Measurements from ENCODE around the gene MARCKS. TPM values are rescaled to one million over a fixed set of nuclear protein-coding genes. Genes with fewer than 3 reads are reported as not detected.
A peak's percentile ranks its signal among the peaks of the same experiment; 100 is the strongest.
"Not testable (repeated sequence)": the region's sequence is repeated elsewhere in the genome, so short reads cannot be mapped to it uniquely, and the experiment has no call there.

Gene MARCKS
- polyA plus RNA-seq, 4 donors = 18.1 to 82.0 (median 26.2) TPM

DNA sequence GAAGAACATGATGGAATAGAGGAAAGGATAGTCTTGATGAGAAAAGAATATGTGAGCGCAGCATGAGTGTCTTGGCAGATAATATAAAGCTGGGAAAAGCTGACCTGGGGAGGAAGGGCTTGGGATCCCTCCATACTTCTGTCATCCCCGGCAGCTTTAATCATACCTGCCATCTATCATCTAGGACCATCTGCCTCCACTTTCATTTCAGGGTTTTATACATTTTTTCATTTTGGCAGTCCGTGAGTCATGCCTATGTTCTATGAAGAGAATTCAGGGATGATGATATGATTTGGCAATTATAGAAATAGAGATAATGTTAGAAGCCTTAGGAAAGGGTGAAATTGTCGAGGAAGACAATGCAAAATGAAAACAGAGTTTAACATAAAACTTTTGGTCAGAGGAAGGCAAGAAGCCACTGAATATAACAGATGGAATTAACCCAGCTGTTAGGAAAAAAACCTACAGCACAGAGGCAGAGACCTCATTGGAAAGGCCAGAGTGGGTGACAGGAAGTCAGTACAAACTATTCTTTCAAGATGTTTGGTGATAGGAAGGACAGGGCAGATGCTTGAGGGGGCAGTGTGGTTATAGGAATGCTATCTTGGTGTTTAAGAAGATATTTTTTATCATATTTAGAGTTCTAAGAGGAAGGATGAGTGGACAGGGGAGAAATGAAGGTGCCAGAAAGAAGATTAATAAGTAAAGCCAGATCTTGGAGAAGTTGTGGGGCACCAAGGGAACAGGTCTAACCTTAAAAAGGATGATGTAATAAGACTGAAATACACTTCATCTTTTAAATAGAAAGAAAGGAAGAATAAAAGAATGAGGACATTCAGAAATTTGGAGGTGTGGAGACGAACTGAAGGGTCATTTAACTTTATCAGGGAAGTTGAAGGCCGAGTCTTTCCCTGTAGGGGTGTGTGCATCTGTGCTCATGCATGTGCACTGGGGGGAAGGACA is 37.8 kb downstream of the MARCKS start:
- Histone ChIP-seq H3K4me1 (ENCODE audit: control insufficient read depth in 3 of 3, insufficient read depth in 2 of 3, low read depth in 1 of 3, low read length in 2 of 3) (no peaks in the 10 kb centered on the region), H3K27me3 (ENCODE audit: control insufficient read depth in 3 of 3, insufficient read depth in 3 of 3, low read length in 3 of 3) (no peaks in the 10 kb centered on the region), H3K27ac (ENCODE audit: low read depth in 1 of 3, low read length in 2 of 3) (no peak overlapping the region), H3K4me3 (ENCODE audit: low read depth in 1 of 3, low read length in 3 of 3) (no peak overlapping the region), H3K36me3 (ENCODE audit: control insufficient read depth in 3 of 3, insufficient read depth in 2 of 3, low read depth in 1 of 3, low read length in 3 of 3) (no peaks in the 10 kb centered on the region), H3K9me3 (ENCODE audit: control insufficient read depth in 2 of 2, insufficient read depth in 1 of 2, low read depth in 1 of 2, low read length in 1 of 2) (peaks cover 0 to 2% of the 10 kb centered on the region in 2 donors)
- DNase-seq = no peak
- WGBS, 3 donors = 58 to 65% (median 65%) methylated on average over 6 of the region's 6 CpGs
- FAIRE-seq = no peak

DNA sequence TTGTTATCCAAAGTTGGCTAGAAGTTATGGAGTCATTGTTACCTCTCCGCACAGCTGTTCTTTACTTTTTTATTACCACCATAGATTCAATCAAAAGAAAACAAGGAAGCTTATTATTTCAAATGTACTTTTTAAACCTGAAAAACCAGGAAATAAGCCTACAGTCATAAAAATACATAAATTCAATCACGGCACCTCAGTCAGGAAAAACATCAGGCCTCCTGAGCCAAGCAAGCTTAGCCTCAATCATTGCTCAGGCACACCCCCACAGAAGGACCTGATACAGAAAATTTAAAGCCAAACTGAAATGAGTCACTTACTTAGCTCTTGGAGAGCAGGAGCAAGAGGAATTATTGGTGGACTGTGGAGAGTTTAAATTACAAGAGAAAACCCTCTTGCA is 44.3 kb downstream of the MARCKS start:
- no peaks in the 10 kb centered on the region for H3K36me3 ChIP-seq (ENCODE audit: control insufficient read depth in 3 of 3, insufficient read depth in 2 of 3, low read depth in 1 of 3, low read length in 3 of 3)
- no peaks in the 10 kb centered on the region for H3K9me3 ChIP-seq (ENCODE audit: control insufficient read depth in 2 of 2, insufficient read depth in 1 of 2, low read depth in 1 of 2, low read length in 1 of 2)
- H3K4me1 ChIP-seq (ENCODE audit: control insufficient read depth in 3 of 3, insufficient read depth in 2 of 3, low read depth in 1 of 3, low read length in 2 of 3) = no peaks in the 10 kb centered on the region
- 37 to 69% (median 65%) methylated on average over 2 of the region's 2 CpGs for WGBS, 3 donors
- H3K27me3 ChIP-seq (ENCODE audit: control insufficient read depth in 3 of 3, insufficient read depth in 3 of 3, low read length in 3 of 3) = no peaks in the 10 kb centered on the region
- no peak for DNase-seq
- H3K4me3 ChIP-seq (ENCODE audit: low read depth in 1 of 3, low read length in 3 of 3) = no peak overlapping the region
- FAIRE-seq = no peak
- no peak overlapping the region for H3K27ac ChIP-seq (ENCODE audit: low read depth in 1 of 3, low read length in 2 of 3)

DNA sequence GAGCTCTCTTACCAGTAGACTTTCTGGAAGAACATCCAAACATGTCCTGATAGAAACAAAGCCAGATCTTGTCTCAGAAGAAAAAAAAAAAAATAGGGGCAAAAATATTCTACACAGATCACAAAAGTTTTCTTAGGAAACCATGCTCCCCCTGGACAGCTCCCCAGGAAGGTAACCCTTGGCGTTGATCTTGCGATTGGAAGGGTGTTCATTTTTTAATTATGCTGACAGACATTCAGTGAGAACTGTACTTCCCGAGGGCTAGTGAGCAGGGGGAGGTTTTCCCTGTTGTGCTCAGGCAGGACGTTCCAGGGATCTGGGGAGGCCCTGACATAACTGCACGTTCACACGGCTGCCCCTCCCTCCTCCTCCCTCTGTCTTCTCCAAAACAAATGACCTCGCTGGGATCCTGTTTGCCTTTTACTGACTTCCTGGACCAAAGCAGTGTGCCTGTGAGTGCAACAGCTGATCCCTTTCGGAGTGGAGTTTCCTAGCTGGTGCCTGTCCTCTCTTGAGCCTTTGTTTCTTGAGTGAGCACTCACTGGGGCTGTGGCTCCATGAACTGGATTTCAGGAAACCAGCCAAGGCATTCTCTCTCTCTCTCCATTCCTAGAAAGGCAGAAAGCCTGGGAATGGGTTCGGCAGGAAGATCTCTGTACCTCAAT is 46.7 kb downstream of the MARCKS start:
- Histone ChIP-seq H3K27ac (ENCODE audit: low read depth in 1 of 3, low read length in 2 of 3) (peak overlapping the region in 1 of 3 donors; percentile 2), H3K4me3 (ENCODE audit: low read depth in 1 of 3, low read length in 3 of 3) (no peak overlapping the region), H3K27me3 (ENCODE audit: control insufficient read depth in 3 of 3, insufficient read depth in 3 of 3, low read length in 3 of 3) (no peaks in the 10 kb centered on the region), H3K36me3 (ENCODE audit: control insufficient read depth in 3 of 3, insufficient read depth in 2 of 3, low read depth in 1 of 3, low read length in 3 of 3) (no peaks in the 10 kb centered on the region), H3K9me3 (ENCODE audit: control insufficient read depth in 2 of 2, insufficient read depth in 1 of 2, low read depth in 1 of 2, low read length in 1 of 2) (no peaks in the 10 kb centered on the region), H3K4me1 (ENCODE audit: control insufficient read depth in 3 of 3, insufficient read depth in 2 of 3, low read depth in 1 of 3, low read length in 2 of 3) (no peaks in the 10 kb centered on the region)
- 43 to 66% (median 61%) methylated on average over 9 of the region's 9 CpGs for WGBS, 3 donors
- DNase-seq (peak in 1 of 2 donors; percentile 31), FAIRE-seq (no peak)

DNA sequence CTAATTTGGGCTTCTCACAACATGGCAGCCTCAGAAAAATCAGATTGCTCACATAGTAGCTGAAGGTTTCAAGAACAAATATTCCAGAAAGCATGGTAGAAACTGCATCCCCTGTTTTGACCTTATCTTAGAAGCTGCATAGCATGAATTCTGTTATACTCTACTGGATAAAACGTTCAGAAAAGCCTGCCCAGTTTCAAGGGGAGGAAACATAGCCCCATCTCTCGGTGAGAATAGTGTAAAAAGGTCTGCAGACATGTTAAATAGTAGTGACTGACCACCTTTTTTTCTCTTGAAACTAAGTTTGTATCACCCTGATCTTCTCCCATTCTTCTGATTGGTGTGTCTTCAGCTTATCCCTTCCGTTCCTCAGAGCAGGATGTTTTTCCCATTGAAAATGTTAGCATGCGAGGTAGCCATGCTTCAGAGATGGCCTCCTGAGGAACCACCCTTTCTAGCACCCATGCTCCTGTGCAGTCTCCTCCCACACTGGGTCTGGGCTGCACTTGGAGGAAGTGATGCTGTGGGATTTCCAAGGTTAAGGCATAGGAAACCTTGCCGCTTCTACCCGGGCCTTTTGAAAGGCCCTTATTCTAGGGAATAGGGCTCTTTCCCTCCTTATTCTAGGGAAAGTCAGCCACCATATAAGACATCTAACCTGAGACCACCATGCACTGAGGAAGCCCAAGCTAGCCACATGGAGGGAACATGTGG is 50.1 kb downstream of the MARCKS start:
- no peaks in the 10 kb centered on the region for H3K27me3 ChIP-seq (ENCODE audit: control insufficient read depth in 3 of 3, insufficient read depth in 3 of 3, low read length in 3 of 3)
- FAIRE-seq = no peak
- H3K36me3 ChIP-seq (ENCODE audit: control insufficient read depth in 3 of 3, insufficient read depth in 2 of 3, low read depth in 1 of 3, low read length in 3 of 3) = no peaks in the 10 kb centered on the region
- no peaks in the 10 kb centered on the region for H3K9me3 ChIP-seq (ENCODE audit: control insufficient read depth in 2 of 2, insufficient read depth in 1 of 2, low read depth in 1 of 2, low read length in 1 of 2)
- no peaks in the 10 kb centered on the region for H3K4me1 ChIP-seq (ENCODE audit: control insufficient read depth in 3 of 3, insufficient read depth in 2 of 3, low read depth in 1 of 3, low read length in 2 of 3)
- WGBS, 3 donors = 82 to 89% (median 87%) methylated on average over 6 of the region's 6 CpGs
- no peak for DNase-seq
- no peak overlapping the region for H3K27ac ChIP-seq (ENCODE audit: low read depth in 1 of 3, low read length in 2 of 3)
- no peak overlapping the region for H3K4me3 ChIP-seq (ENCODE audit: low read depth in 1 of 3, low read length in 3 of 3)

DNA sequence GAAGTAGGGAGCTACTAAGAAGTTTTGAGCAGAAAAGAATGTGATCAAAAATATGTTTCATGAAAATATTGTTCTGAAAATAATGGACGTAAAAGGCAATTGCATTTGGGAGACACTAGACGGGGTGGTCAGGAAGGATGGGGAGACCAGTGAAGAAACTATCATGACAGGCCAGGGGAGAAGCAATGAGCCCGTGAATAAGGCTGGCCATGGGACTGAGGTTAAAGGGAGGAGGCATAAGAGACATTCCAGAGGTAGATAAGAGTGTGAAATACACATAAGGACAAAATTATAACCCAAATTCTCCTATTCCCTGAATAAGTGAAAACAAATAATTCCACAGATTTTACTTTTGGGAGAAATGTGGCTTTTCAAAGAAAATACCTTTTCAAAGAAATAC is 51.7 kb downstream of the MARCKS start:
- Histone ChIP-seq H3K4me1 (ENCODE audit: control insufficient read depth in 3 of 3, insufficient read depth in 2 of 3, low read depth in 1 of 3, low read length in 2 of 3) (no peaks in the 10 kb centered on the region), H3K27me3 (ENCODE audit: control insufficient read depth in 3 of 3, insufficient read depth in 3 of 3, low read length in 3 of 3) (no peaks in the 10 kb centered on the region), H3K27ac (ENCODE audit: low read depth in 1 of 3, low read length in 2 of 3) (no peak overlapping the region), H3K9me3 (ENCODE audit: control insufficient read depth in 2 of 2, insufficient read depth in 1 of 2, low read depth in 1 of 2, low read length in 1 of 2) (no peaks in the 10 kb centered on the region), H3K4me3 (ENCODE audit: low read depth in 1 of 3, low read length in 3 of 3) (no peak overlapping the region), H3K36me3 (ENCODE audit: control insufficient read depth in 3 of 3, insufficient read depth in 2 of 3, low read depth in 1 of 3, low read length in 3 of 3) (no peaks in the 10 kb centered on the region)
- WGBS, 3 donors = 60 to 69% (median 67%) methylated on average over 3 of the region's 3 CpGs
- FAIRE-seq (no peak), DNase-seq (no peak)

DNA sequence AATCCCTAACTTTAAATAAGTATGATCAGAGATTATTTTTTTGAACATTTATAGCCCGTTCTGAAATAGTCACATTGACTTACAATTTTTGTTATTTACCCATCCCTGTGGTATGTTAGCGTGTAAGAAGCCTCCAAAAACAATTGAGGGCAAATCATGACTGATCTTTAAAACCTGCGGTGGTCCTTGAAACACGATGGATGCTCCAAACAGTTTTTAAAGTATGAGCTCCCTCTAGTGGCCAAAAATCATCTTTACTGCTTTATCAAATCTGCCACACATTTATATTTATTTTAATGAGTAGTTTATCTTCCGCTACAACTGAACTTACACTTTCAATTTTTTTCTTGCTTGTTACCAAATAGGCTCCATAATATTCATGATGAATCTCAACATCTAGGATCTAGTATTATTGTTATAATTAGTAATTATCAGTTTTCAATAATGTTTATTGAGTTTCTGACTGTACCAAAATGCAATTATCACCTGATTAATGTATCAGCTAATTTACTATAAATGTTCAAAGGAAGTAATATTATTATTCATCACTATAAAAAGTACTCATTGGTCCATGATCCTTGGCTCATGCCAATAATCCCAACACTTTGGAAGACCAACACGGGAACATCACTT is 52.2 kb downstream of the MARCKS start:
- H3K4me3 ChIP-seq (ENCODE audit: low read depth in 1 of 3, low read length in 3 of 3) = no peak overlapping the region
- no peaks in the 10 kb centered on the region for H3K36me3 ChIP-seq (ENCODE audit: control insufficient read depth in 3 of 3, insufficient read depth in 2 of 3, low read depth in 1 of 3, low read length in 3 of 3)
- peak; percentile 37 to 56 for DNase-seq
- 17 to 19% (median 17%) methylated on average over 6 of the region's 6 CpGs for WGBS, 3 donors
- no peak overlapping the region for H3K27ac ChIP-seq (ENCODE audit: low read depth in 1 of 3, low read length in 2 of 3)
- H3K4me1 ChIP-seq (ENCODE audit: control insufficient read depth in 3 of 3, insufficient read depth in 2 of 3, low read depth in 1 of 3, low read length in 2 of 3) = no peaks in the 10 kb centered on the region
- no peak for FAIRE-seq
- H3K9me3 ChIP-seq (ENCODE audit: control insufficient read depth in 2 of 2, insufficient read depth in 1 of 2, low read depth in 1 of 2, low read length in 1 of 2) = no peaks in the 10 kb centered on the region
- no peaks in the 10 kb centered on the region for H3K27me3 ChIP-seq (ENCODE audit: control insufficient read depth in 3 of 3, insufficient read depth in 3 of 3, low read length in 3 of 3)

DNA sequence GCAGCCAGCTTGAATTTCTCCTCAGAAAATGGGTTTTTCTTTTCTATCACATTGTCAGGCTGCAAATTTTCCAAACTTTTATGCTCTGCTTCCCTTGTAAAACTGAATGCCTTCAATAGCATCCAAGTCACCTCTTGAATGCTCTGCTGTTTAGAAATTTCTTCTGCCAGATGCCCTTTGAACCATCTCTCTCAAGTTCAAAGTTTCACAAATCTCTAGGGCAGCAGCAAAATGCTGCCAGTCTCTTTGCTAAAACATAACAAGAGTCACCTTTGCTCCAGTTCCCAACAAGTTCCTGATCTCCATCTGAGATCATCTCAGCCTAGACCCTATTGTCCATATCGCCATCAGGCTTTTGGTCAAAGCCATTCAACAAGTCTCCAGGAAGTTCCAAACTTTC is 53.1 kb downstream of the MARCKS start:
- H3K27me3 ChIP-seq (ENCODE audit: control insufficient read depth in 3 of 3, insufficient read depth in 3 of 3, low read length in 3 of 3); FAIRE-seq: not testable (repeated sequence)
- WGBS, 3 donors = 33 to 74% (median 45%) methylated on average over 1 of the region's 1 CpG

More for the DNA sequence above, 53.1 kb downstream of the MARCKS start:
- not testable (repeated sequence) for H3K4me3 ChIP-seq (ENCODE audit: low read depth in 1 of 3, low read length in 3 of 3); H3K27ac ChIP-seq (ENCODE audit: low read depth in 1 of 3, low read length in 2 of 3); H3K9me3 ChIP-seq (ENCODE audit: control insufficient read depth in 2 of 2, insufficient read depth in 1 of 2, low read depth in 1 of 2, low read length in 1 of 2); H3K36me3 ChIP-seq (ENCODE audit: control insufficient read depth in 3 of 3, insufficient read depth in 2 of 3, low read depth in 1 of 3, low read length in 3 of 3); H3K4me1 ChIP-seq (ENCODE audit: control insufficient read depth in 3 of 3, insufficient read depth in 2 of 3, low read depth in 1 of 3, low read length in 2 of 3)
- peak in 1 of 2 donors; percentile 18 for DNase-seq
